SH-SY5Y (cell line): ENCODE measurements around the gene INTS11.

Source experiments
- GATA2 ChIP-seq: IDR thresholded peaks from 2 replicates; pipeline ENCODE4 v1.6.1; 2011; ENCODE audit warnings: mild to moderate bottlenecking, low read depth, low read length
- GATA3 ChIP-seq: IDR thresholded peaks from 2 replicates; pipeline ENCODE4 v1.6.1; 2011; ENCODE audit warnings: low read depth, mild to moderate bottlenecking, low read length, moderate library complexity

GRCh38 chr1:1361982-1362423 lies 37.5 kb upstream of the INTS11 start:
- no peak for TF ChIP-seq GATA2
- no peak for TF ChIP-seq GATA3
